Ascending aorta (tissue), 2 donors: ENCODE measurements around the gene NAB1. TPM values are rescaled to one million over a fixed set of nuclear protein-coding genes. Genes with fewer than 3 reads are reported as not detected.

Experiments
- DNase-seq, 2 donors: peaks; one replicate each; pipeline ENCODE4 v3.0.0-alpha.2; 2019; ENCODE audit warnings: low spot score in 2 of 2
- H3K27ac ChIP-seq, 2 donors: fragments of 200-600 bp; sonication (generic); one replicate each; pipeline ENCODE4 v1.5.1; 2016 to 2017; ENCODE audit warnings: mild to moderate bottlenecking in 1 of 2
- H3K27me3 ChIP-seq: fragments of 200-600 bp; sonication (generic); one replicate; pipeline ENCODE4 v1.5.1; 2017
- H3K36me3 ChIP-seq, 2 donors: fragments of 200-600 bp; sonication (generic); one replicate each; pipeline ENCODE4 v1.5.1; 2016
- H3K4me1 ChIP-seq, 2 donors: fragments of 200-600 bp; sonication (generic); one replicate each; pipeline ENCODE4 v1.5.1; 2016 to 2017; ENCODE audit warnings: mild to moderate bottlenecking in 1 of 2
- H3K4me3 ChIP-seq, 2 donors: fragments of 200-600 bp; sonication (generic); one replicate each; pipeline ENCODE4 v1.5.1; 2016 to 2017; ENCODE audit warnings: mild to moderate bottlenecking in 1 of 2
- H3K9me3 ChIP-seq, 2 donors: fragments of 200-600 bp; sonication (generic); one replicate each; pipeline ENCODE4 v1.5.1; 2016
- CTCF ChIP-seq, 3 experiments: fragments of 200-600 bp in 2 of 3; fragments of 450-650 bp in 1 of 3; sonication (generic) in 2 of 3; IDR thresholded peaks; one replicate each; pipeline ENCODE4 v1.5.1; 2016 to 2019; ENCODE audit warnings: antibody characterized with exemption in 3 of 3, mild to moderate bottlenecking in 1 of 3, moderate library complexity in 1 of 3
- intact Hi-C: fragments of 100-400 bp; cut with DNase I; formaldehyde crosslinking; loops from one replicate; pipeline ENCODE4 v1.15.1; 2023
- total RNA-seq: library from RNA; depleted of rRNA; stranded (reverse); fragments of >200 nt; gene quantifications from one replicate; pipeline ENCODE4 v1.1.0, GENCODE V29; 2016

NAB1 gene
- total RNA-seq, 1 donor from 2014 or later: 63.2 TPM

GRCh38 chr2:190641469-190641868 is 7.4 kb upstream of the NAB1 start:
- no peak for DNase-seq
- no peak overlapping the region for H3K4me3 ChIP-seq
- H3K9me3 ChIP-seq: no peaks in the 10 kb centered on the region
- peak overlapping the region in 1 of 2 donors; percentile 30 for H3K27ac ChIP-seq
- peaks cover 4 to 13% of the 10 kb centered on the region in 2 donors for H3K4me1 ChIP-seq
- no peaks in the 10 kb centered on the region for H3K36me3 ChIP-seq
- TF ChIP-seq CTCF (IDR thresholded peaks at IDR 0.05): no peak
- intact Hi-C loops: no loop called here
- no peaks in the 10 kb centered on the region for H3K27me3 ChIP-seq

DNA sequence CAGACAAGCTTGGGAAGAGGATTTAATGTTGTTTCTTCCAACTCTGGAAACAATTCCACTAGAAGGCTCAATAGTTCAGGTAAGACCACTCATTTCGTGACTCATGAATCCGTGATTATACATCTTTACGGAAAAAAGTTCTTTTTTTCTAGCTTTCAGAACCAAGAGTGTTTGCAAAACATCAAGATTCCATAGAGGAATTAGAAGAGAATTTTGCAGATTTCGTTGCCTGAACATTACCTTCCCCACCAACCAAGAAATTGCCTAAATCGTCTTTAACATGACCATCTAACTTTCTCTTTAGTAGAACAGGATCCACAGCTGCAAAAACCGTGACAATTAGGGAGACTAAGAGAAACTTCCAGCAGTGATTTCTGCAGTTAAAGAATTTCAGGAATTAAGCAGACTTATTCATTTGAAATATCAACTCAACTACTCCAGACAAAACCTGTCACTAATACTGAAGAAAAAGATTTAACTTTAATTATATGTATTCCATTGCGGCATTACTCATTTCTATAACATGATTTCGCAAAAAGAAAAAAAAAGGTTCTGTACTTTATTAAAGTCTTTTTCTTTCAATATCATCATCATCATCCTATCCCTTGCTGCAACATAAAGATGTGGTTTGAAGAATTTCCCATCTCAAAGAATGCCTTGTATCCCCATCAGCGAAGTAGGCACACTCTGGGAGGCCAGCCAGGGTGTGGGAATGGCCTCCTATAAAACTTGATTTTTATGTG is 1.9 kb upstream of the NAB1 start:
- Histone ChIP-seq H3K27me3 (no peaks in the 10 kb centered on the region), H3K4me3 (peak overlapping the region; percentile 69 to 92), H3K9me3 (no peaks in the 10 kb centered on the region), H3K36me3 (no peaks in the 10 kb centered on the region), H3K27ac (peak overlapping the region; percentile 49 to 63), H3K4me1 (peaks cover 0 to 13% of the 10 kb centered on the region in 2 donors)
- no peak for TF ChIP-seq CTCF (IDR thresholded peaks at IDR 0.05)
- DNase-seq: no peak
- intact Hi-C loops: loop anchor here (5.0 kb wide), 1 partner anchor 375 kb away; no protein-coding TSS in a partner anchor

DNA sequence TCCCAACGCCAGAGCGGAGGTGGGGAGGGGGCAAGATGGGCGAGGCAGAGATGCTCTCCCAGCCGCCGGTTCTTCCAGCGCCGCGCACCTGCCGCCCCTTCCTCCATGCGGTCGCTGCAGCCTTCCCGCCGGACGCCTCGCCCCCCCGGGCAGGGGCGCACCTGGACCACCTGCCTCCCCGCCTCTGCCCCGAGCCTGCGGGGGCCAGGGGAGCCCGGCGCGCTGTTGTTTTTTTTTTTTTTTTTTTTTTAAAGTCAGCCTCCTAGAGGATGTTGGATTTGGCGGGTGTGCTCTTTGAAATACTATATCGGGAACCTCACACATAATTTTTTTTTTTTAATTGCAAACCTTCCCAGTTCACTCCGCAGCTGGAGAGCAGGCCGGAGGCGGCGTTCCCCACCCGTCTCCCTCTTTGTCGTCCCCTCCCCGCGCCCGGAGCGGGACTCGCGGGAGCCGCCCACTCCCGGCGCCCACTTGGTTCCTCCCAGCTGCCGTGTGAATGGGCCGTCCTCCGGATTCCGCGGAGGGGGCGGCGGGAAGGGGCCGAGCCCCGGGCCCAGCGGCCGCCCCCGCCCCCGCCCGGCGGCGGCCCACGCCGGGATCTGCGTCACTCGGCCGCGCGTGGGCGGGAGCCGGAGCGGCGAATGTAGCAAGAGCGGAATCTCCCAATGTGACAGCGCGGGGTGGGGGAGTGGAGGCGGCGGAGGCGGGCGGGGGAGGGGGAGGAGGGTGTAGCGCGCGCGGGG is 421 bp upstream of the NAB1 start:
- Histone ChIP-seq H3K27me3 (no peaks in the 10 kb centered on the region), H3K36me3 (no peaks in the 10 kb centered on the region), H3K4me3 (peak overlapping the region; percentile 69 to 92), H3K4me1 (peaks cover 0 to 18% of the 10 kb centered on the region in 2 donors), H3K9me3 (no peaks in the 10 kb centered on the region), H3K27ac (peak overlapping the region; percentile 89 to 93)
- DNase-seq: peak; percentile 59 to 95
- TF ChIP-seq CTCF (IDR thresholded peaks at IDR 0.05): no peak
- intact Hi-C loops: loop anchor here (1.0 to 5.0 kb wide), 4 partner anchors 12 to 374 kb away; partner anchors contain the start of gene NEMP2

DNA sequence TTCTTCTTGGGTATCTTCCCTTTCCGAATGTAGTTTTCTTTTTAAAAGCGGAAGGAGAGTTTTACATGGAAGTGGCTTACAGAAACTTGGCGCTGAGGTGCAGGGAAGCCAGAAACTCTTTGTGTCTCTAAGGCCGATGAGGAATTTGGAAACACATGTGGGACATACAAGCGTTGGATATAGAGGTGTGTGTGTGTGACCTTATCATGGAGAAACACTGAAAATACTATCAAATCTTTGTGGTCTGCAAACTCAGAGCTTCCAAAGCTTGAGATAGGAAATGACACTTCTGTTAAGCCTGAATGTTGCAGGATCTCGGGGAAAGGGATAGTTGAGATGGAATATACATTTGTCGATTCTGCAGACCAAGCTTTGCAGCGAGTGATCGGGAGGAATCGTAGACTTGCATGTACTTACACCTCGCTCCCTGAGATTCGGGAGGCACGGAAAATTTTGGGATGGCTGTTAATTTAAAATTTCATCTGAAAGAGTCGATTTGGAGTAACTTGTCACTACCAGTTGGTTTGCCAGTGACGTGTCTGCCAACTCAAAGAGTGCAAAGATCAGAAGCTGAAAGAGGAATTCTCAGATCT is 1.0 kb downstream of the NAB1 start:
- intact Hi-C loops: loop anchor here (1.0 to 5.0 kb wide), 4 partner anchors 14 to 372 kb away; partner anchors contain the start of gene NEMP2
- no peak for TF ChIP-seq CTCF (IDR thresholded peaks at IDR 0.05)
- Histone ChIP-seq H3K4me3 (peak overlapping the region; percentile 69 to 92), H3K4me1 (peaks cover 0 to 27% of the 10 kb centered on the region in 2 donors), H3K27me3 (no peaks in the 10 kb centered on the region), H3K9me3 (no peaks in the 10 kb centered on the region), H3K36me3 (no peaks in the 10 kb centered on the region), H3K27ac (peak overlapping the region; percentile 89 to 93)
- no peak for DNase-seq

GRCh38 chr2:190651413-190651812 is 2.5 kb downstream of the NAB1 start:
- peaks cover 0 to 22% of the 10 kb centered on the region in 2 donors for H3K4me1 ChIP-seq
- H3K27ac ChIP-seq: no peak overlapping the region

More at GRCh38 chr2:190651413-190651812, 2.5 kb downstream of the NAB1 start:
- H3K36me3 ChIP-seq: no peaks in the 10 kb centered on the region
- H3K4me3 ChIP-seq: peak overlapping the region in 1 of 2 donors; percentile 19
- TF ChIP-seq CTCF (IDR thresholded peaks at IDR 0.05): no peak
- intact Hi-C loops: no loop called here
- no peak for DNase-seq
- no peaks in the 10 kb centered on the region for H3K27me3 ChIP-seq
- H3K9me3 ChIP-seq: no peaks in the 10 kb centered on the region
